Adipose tissue (tissue), 3 donors: Measurements from ENCODE around the gene SLC44A2. TPM values are rescaled to one million over a fixed set of nuclear protein-coding genes. Genes with fewer than 3 reads are reported as not detected.

Source experiments
- H3K27ac ChIP-seq: one replicate; pipeline ENCODE4 v1.5.1; 2013; ENCODE audit warnings: low read depth, low read length
- WGBS, 3 donors: extraction: QIAGEN DNeasy Blood & Tissue Kit; methylation state at CpG; one replicate each; pipeline ENCODE4 v1.1.7; 2013; 5-methylcytosine and 5-hydroxymethylcytosine counted together
- polyA plus RNA-seq, 3 donors: library from polyadenylated mRNA; stranded (reverse); fragments of 200-250 nt; gene quantifications; one replicate each; pipeline ENCODE4 v1.2.3, GENCODE V29; 2013
- donor health status: healthy with polysubstance abuse.
- donor health status: Bipolar disorder and iron deficiency.
- donor health status: healthy.

Gene SLC44A2
- polyA plus RNA-seq: 10 to 100 TPM; 32.4 to 68.7 (median 62.9) TPM

DNA sequence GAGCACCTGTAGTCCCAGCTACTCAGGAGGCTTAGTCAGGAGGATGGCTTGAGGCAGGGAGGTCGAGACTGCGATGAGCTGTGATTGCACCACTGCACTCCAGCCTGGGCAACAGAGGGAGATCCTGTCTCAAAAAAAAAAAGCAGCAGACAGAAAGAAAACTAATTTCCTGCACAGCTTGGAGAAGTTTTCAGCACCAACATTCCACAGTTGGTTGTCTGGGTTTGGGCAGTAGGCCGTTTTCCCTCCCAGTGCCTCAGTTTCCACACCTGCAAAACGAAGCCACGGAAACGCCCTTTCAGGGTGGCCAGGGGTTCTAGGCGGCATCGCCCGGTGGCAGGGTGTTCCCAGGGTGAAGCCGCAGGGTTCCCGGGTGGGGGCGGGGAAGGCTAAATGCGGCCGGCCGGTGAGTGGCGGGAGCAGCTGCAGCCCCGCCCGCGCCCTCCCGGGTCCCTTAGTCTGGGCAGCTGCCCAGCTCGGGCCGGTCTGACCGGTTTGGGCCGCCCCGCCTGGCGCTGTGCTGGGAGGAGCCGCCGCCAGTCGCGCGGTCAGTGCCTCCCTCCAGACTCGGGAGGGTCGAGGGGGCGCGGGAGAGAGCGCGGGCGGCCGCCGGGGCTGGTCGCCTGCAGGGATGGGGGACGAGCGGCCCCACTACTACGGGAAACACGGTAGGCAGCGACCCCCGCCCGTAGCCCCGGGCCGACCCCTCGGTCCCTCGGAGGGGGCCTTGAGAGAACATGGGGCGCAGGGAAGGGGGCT is at the start of gene SLC44A2:
Gene SLC44A2 (plus strand): TSS at position 551 of the 759 bp plus-strand sequence. CDS start 81 bp downstream, at position 632.
- 9 to 47% (median 15%) methylated on average over 42 to 53 of the region's 53 CpGs for WGBS, 3 donors
- H3K27ac ChIP-seq: no peak within 1 kb of the TSS

DNA sequence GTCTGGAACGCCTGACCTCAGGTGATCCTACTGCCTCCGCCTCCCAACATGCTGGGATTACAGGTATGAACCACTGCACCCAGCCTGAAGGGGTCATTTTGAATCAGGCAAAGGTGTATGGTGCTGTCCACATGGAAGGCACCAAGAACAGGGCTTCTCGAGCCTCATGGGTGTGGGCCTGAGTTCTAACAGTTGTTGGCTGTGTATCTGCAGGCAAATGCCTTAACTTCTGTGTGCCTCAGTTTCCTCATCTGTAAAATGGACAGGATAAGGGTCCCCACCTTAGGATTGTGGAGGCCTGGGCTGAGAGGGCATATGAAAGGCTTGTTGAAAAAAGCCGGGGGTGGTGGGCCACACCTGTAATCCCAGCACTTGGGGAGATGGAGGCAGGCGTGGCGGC is 47.4 kb upstream of the SLC44A2 start:
- 81 to 97% (median 82%) methylated on average over 6 of the region's 6 CpGs for WGBS, 3 donors
- H3K27ac ChIP-seq: no peak overlapping the region

DNA sequence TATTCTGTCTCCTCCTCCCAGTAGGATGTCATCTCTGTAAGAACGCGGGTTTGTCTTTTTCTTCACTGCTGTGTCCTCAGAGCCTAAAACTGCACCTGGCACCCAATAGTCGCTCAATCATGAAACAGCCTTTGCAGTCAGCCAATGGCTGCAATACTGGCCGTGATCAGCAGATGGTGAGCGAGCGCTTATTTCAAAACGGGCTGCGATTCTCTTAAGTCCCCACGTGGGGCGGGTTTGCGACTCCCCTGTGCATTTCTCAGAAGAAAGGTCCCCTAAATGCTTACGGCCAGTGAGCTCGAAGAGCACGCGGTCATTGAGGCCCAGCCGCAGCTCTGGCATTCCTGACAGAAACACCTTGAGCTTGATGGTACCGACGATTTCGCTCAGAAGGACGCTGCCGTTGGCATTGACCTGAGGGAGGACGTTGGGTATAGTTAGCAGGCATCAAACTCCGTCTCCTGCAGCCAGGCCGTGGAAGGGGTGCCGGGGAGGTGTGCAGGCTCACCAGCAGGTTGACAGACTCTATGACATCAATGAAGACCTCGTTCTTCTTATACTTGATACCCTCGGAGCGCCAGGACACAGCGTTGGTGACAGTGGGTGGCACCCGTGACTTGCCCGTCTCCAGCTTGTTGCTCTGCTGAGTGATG is 44.2 kb upstream of the SLC44A2 start:
- 22 to 30% (median 23%) methylated on average over 31 of the region's 31 CpGs for WGBS, 3 donors
- no peak overlapping the region for H3K27ac ChIP-seq

DNA sequence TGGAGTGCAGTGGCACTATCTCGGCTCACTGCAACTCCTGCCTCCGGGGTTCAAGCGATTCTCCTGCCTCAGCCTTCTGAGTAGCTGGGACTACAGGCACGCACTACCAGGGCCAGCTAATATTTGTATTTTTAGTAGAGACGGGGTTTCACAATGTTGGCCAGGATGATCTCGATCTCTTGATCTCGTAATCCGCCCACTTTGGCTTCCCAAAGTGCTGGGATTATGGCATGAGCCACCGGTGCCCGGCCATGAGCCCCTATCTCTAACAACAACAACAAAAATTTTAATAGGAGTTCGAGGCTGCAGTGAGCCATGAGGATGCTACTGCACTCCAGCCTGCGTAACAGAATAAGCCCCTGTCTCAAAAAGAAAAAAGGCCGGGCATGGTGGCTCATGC is 43.3 kb upstream of the SLC44A2 start:
- 86 to 93% (median 86%) methylated on average over 13 of the region's 13 CpGs for WGBS, 3 donors
- no peak overlapping the region for H3K27ac ChIP-seq

DNA sequence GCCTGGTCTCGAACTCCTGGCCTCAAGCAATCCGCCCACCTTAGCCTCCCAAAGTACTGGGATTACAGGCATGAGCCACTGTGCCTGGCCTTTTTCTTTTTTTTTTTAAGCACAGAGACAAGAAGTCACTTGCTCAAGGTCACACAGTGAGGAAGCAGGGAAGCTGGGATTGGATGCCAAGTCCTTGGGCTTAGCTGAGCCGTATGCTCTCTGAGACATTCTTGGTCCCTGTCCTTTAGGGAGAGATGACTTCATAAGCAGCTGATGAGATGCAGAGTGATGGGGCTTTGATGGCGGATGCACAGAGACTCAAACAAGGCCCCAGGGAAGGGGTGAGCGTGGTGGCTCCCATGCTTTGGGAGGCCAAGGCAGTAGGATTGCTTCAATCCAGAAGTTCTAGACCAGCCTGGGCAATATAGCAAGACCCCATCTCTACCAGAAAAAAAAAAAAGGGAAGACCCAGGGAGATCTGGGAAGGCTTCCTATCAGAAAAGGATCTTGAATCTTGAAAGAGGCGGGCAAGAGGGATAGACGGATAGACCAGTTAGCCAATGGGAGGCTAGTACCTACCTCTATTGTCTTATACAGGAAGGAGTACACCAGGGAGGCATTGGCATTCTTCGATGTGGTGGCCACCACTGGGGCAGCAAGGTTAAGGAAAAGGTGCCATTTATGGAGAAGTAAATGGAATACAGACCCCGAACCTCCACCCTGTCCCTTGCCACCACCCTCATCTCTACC is 42.1 kb upstream of the SLC44A2 start:
- 81 to 85% (median 83%) methylated on average over 9 of the region's 9 CpGs for WGBS, 3 donors
- no peak overlapping the region for H3K27ac ChIP-seq

DNA sequence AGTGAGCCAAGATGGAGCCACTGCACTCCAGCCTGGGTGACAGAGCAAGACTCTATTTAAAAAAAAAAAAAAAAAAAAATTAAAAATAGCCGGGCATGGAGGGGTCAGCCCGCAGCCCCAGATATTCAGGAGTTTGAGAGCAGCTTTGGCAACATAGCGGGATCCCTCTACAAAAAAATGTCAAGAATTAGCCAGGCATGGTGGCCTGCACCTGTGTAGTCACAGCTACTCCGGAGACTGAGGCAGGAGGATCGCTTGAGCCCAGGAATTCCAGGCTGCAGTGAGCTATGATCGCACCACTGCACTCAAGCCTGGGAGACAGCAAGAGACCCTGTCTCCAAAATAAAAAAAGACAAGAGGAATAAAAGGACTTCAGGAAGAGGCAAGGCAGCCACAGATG is 39.0 kb upstream of the SLC44A2 start:
- no peak overlapping the region for H3K27ac ChIP-seq
- WGBS, 3 donors: 30 to 88% (median 86%) methylated on average over 6 of the region's 6 CpGs

DNA sequence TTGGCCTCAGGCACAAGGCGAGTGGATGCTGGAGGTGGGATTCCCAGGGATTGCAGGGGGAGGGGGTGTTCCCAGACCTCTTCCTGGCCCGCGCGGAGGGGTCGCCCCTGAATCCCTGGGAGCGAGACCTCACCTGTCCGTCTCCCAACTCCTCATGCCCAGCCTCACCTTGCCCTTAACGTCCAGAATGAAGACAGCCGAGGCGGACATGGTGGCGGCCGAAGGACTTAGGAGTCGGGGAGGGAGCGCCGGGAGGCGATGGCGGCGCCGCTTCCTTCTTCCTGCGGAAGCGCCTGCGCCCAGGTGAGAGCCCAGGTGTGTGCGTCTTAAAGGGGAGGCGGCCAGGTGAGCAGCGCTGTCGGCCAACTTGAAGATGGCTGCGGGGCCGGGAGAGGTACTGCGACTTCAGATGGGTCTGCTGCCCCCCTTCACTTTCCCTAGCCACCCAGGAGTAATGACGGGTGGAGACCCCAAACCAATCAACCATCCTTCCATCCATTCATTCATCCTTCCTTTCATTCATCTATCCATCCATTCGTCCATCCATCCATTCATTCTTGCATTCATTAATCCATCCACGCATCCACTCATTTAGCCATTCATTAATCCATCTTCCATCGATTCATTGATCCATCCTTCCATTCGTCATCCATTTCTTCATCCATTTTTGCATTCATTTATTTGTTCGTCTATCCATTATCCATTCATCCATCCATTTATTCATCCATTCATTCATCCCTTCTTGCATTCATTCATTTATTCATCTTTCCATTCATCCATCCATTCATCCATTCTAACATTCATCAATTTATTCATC is 38.1 kb upstream of the SLC44A2 start, which contains the start of gene AP1M2:
Gene AP1M2 (minus strand): TSS at position 291 of the 817 bp plus-strand sequence. CDS start 81 bp downstream, at position 210.
- 18 to 27% (median 22%) methylated on average over 29 to 35 of the region's 35 CpGs for WGBS, 3 donors
- H3K27ac ChIP-seq: no peak within 1 kb of the TSS

GRCh38 chr19:10587839-10588150 is 37.6 kb upstream of the SLC44A2 start:
- no peak overlapping the region for H3K27ac ChIP-seq
- WGBS, 3 donors: 85 to 92% (median 92%) methylated on average over 2 of the region's 2 CpGs

DNA sequence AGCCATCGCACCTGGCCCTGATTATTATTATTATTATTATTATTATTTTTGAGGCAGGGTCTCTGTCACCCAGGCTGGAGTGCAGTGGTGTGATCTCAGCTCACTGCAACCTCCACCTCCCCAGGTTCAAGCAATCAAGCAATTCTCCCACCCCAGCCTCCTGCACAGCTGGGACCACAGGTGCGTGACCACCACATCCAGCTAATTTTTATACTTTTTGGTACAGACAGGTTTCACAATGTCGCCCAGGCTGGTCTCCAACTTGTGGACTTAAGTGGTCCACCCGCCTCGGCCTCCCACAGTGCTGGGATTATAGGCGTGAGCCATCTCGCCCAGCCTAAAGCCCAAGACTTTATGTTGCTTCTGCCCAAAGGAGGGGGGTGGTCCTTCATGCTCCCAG is 32.2 kb upstream of the SLC44A2 start:
- WGBS, 3 donors: 94 to 96% (median 95%) methylated on average over 7 of the region's 7 CpGs
- no peak overlapping the region for H3K27ac ChIP-seq

DNA sequence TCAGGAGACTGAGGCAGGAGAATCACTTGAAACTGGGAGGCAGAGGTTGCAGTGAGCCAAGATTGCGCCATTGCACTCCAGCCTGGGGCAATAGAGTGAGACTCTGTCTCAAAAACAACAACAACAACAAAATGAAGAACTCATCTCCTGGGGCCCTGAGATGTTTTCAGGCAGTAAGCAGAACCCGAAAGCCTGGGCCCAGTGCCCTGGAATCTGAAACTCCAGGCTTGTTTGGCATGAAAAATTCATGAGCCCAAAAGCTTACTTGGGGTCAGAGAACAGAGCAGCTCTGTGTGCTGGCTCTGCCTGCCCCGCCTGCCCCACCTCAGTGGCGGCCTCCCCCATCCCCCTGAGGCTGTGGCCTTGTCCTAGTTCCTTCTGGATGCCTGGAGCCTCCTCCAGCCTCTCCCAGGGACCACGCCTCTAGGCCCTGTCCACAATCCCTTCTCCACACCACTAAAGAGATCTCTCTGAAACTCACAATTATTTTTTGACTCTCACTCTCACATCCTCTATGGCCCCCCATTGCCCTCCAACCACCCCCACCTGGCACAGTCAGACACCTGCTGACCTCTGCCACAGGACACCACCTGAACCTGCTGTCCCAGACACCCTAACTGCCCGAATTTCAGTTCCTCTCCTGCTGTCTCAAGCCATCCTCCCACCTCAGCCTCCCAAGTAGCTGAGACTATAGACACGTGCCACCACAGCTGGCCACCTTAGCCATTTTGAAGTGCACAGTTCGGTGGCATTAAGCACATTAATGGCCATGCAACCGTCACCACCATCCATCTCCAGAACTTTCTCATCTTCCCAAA is 31.3 kb upstream of the SLC44A2 start:
- H3K27ac ChIP-seq: no peak overlapping the region
- 60 to 64% (median 60%) methylated on average over 9 of the region's 9 CpGs for WGBS, 3 donors

- no peak overlapping the region for H3K27ac ChIP-seq
- 95 to 98% (median 96%) methylated on average over 5 of the region's 5 CpGs for WGBS, 3 donors
These were observed 25.2 kb upstream of the SLC44A2 start for GRCh38 chr19:10600149-10600548.

- no peak overlapping the region for H3K27ac ChIP-seq
- WGBS, 3 donors: 29 to 35% (median 30%) methylated on average over 7 of the region's 7 CpGs
These were observed 23.4 kb upstream of the SLC44A2 start for GRCh38 chr19:10601999-10602329.

- H3K27ac ChIP-seq: peak overlapping the region; percentile 92
- WGBS, 3 donors: 0 to 1% (median 1%) methylated on average over 44 to 75 of the region's 76 CpGs
These were observed 22.8 kb upstream of the SLC44A2 start for GRCh38 chr19:10602330-10603083.

GRCh38 chr19:10603084-10603872 is 22.1 kb upstream of the SLC44A2 start:
- 6 to 18% (median 8%) methylated on average over 17 to 19 of the region's 19 CpGs for WGBS, 3 donors
- peak overlapping the region; percentile 92 for H3K27ac ChIP-seq

DNA sequence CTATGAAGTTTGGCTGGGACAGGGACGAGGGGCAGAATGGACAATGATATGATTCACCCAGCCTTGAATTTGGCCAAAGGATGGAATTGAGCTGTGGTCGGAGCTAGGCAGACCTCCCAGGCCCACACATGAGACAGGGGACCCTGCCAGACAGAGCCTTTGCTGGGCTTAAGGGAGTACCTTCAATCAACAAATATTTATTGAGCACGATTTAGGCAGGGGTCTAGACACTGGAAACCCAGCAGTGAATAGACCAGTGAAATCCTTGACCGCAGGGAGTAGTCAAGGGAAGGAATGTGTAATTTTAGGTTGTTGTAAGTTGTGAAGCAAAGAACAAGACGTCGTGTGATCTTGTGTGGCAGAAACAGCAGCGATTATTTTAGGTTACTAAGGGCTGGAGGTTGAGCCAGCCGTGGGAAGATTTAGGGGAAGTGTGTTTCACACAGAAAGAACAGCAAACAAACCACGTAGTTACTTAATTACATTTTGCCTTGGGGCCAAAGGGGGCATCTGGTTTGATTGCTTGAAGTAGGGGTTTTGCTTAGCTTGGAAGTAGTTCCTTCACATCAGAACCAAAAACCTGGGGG is 21.4 kb upstream of the SLC44A2 start:
- peak overlapping the region; percentile 92 for H3K27ac ChIP-seq

GRCh38 chr19:10604460-10604980 is 20.8 kb upstream of the SLC44A2 start:
- H3K27ac ChIP-seq: no peak overlapping the region
- WGBS, 3 donors: 45 to 79% (median 51%) methylated on average over 9 of the region's 9 CpGs

More for the DNA sequence above, 21.4 kb upstream of the SLC44A2 start:
- WGBS, 3 donors: 15 to 32% (median 24%) methylated on average over 9 of the region's 9 CpGs
